ENCODE results near the gene SEMA4F.
A peak's percentile ranks its signal among the peaks of the same experiment; 100 is the strongest.

The SEMA4F gene

DNA sequence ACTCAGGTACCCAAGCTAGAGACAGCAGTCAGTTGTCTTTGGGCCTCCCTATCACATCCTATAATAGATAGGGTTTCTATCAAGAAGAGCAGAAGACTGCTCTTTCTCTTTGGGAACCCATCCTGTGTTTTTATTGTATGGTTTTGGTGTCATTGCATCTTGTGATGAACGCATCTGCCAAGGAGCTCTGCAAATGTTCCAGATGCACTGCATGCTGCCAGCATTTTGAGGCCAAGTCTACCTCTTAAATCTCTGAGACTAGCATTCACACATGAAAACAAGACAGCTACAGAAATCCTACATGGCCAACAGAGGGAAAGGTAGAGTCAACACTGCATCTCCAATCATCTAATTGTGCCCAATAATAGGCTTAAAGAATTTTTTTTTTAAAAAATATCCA, 14.0 kb downstream of the SEMA4F start:
- no peak for DNase-seq (ENCODE audit: low spot score)

DNA sequence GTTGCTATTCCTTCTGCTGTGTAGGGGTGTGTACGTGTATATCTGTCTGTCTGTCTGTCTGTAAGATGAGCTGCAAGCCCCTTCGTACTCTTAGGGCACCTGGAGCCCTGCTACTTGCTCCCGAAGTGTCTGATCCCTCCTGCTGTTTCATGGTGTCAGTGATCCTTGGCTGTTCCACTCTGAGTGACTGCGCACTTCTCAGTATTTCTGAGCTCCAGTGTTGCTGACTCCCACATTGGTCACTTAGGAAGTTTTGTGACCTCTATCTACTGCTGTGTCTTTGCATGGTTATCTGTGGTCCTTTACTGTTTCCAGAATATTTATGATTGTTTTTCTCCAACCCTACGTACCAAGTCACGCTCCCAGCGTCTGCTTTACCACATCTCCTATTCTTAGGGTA, 16.2 kb downstream of the SEMA4F start:
- DNase-seq (ENCODE audit: low spot score): no peak

- no peak for DNase-seq (ENCODE audit: low spot score)
These were observed 17.4 kb downstream of the SEMA4F start for GRCh38 chr2:74671479-74671878.

GRCh38 chr2:74673826-74674528, 19.9 kb downstream of the SEMA4F start:
- DNase-seq (ENCODE audit: low spot score): no peak

DNA sequence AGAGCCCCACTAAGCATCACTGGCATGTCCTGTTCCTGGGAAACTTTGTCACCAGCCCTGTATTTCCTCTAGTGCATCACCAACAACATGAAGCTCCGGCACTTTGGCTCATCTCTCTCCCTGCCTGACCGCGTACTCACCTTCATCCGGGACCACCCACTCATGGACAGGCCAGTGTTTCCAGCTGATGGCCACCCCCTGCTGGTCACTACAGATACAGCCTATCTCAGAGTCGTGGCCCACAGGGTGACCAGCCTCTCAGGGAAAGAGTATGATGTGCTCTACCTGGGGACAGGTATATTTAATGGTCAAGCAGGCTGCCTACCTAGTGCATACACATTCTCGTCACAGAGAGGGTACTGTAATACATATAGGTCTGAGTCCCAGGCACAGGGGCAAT, 21.0 kb downstream of the SEMA4F start:
- no peak for DNase-seq (ENCODE audit: low spot score)

DNA sequence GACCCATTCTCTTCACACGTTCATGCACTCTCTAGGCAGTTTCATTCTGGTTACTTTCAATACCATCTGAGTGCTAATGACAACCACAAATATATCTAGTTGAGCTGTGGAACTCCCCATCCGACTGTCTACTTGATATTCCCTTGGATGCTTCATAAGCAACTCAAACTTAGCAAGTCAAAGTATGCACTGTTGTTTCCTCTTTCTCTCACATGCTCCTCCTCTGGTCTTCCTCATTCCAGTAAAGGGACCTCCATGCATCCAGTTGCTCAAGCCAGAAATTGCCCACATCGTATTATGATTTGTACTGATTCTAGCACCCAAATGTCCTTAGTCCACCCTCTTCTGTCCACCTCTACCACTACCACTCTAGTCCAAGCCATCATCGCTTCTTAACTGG, 22.3 kb downstream of the SEMA4F start:
- no peak for DNase-seq (ENCODE audit: low spot score)

- no peak for DNase-seq (ENCODE audit: low spot score)
These were observed 25.6 kb downstream of the SEMA4F start for GRCh38 chr2:74679615-74680014.

GRCh38 chr2:74682501-74682900, 28.5 kb downstream of the SEMA4F start:
- DNase-seq (ENCODE audit: low spot score): no peak

DNA sequence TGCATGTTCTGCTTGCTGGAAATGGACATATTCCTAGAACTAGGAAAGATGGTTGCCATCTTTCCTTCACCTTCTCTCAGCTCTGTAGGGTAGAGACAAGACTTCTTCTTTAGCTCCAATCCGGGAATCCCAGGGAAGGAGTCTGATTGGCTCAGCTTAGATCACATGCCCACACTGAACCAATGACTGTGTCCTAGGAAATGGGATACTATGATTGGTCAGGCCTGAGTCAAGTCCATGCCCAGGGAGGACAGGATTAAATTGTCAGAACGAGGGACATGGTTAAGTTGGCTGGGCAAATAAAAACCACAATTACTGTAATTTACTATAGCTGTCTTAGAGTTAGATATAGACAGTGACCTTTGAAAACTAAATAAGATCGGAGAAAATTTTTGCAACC, 31.4 kb downstream of the SEMA4F start:
- DNase-seq (ENCODE audit: low spot score): no peak

DNA sequence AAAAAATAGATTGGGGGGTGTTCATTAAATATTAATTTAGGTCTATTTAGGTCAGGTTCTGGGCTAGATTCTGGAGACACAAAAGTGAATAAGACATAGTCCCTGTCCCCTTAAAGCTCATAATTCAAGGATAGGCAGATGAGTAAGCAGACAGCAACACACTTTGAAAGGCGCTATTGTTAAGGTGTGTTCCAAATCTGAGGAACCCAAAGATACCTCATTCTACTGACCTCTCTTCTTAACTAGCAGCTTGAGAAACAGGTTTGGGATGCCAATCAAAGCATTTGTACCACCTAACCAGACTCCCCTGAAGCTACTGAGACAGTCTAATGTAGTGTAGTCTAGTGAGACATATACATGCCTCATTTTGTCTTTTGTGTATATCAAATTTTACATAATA, 34.8 kb downstream of the SEMA4F start:
- DNase-seq (ENCODE audit: low spot score): no peak

GRCh38 chr2:74689671-74690070, 35.6 kb downstream of the SEMA4F start:
- no peak for DNase-seq (ENCODE audit: low spot score)

- DNase-seq (ENCODE audit: low spot score): peak; percentile 12
These were observed 36.5 kb downstream of the SEMA4F start for GRCh38 chr2:74690571-74690970.

- no peak for DNase-seq (ENCODE audit: low spot score)
These were observed 37.9 kb downstream of the SEMA4F start for GRCh38 chr2:74691929-74692328.

- no peak for DNase-seq (ENCODE audit: low spot score)
These were observed 39.2 kb downstream of the SEMA4F start for GRCh38 chr2:74693213-74693612.

DNA sequence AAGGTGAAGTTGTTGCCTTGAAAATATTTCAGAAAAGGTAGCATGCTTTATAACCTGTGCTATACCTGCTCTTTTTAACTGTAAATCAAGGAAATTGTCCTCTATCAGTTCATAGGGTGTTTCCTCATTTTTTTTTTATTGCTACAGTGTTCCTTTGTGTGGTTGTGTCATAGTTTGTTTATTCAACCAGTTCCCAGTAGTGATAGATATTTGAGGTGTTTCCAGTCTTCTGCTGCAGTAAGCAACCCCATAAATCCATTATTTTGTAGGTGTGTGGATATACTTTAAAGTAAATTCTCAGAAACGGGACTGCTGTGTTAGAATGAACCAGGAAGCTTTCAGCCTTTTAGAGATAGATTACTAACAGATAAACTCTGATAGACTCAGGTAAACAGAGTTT, 39.6 kb downstream of the SEMA4F start:
- no peak for DNase-seq (ENCODE audit: low spot score)

DNA sequence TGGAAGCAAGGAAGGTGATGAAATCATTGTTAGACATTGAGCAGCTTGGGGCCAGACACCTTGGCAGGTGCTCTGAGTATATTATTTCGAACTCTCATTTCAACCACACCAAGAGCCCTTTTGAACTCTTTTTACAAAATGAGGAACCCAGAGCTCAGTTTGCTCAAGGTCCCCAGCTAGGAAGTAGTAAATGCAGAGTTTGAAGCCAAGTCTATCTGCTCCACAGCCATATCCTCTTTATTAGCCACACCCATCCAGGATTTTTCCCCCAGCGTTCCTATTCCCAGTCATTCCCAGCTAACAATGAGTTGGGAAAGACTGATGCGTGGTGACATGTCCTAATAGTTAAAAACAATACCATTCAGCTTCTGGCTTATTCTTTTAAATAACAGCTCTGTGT, 40.2 kb downstream of the SEMA4F start:
- DNase-seq (ENCODE audit: low spot score): no peak

DNA sequence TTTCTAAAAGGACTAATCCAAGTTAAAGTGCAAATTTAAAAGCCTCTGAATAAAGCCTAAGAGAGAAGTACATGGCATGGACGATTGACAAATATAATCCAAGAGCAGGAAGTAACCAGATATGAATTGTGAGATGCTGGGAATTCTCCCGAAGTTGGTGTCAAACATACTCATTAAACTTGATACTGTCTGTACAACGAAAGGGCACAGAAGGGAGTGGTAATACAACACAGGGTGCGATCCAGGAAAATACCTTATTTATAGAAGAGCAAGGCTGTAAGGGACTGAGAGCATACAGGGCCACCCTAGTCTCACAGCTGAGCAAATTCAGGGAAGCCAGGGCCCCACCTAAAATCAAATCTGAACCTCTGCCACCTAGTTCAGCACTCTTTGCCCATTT, 41.6 kb downstream of the SEMA4F start:
- no peak for DNase-seq (ENCODE audit: low spot score)

- DNase-seq (ENCODE audit: low spot score): no peak
These were observed 42.8 kb downstream of the SEMA4F start for GRCh38 chr2:74696829-74697228.

DNA sequence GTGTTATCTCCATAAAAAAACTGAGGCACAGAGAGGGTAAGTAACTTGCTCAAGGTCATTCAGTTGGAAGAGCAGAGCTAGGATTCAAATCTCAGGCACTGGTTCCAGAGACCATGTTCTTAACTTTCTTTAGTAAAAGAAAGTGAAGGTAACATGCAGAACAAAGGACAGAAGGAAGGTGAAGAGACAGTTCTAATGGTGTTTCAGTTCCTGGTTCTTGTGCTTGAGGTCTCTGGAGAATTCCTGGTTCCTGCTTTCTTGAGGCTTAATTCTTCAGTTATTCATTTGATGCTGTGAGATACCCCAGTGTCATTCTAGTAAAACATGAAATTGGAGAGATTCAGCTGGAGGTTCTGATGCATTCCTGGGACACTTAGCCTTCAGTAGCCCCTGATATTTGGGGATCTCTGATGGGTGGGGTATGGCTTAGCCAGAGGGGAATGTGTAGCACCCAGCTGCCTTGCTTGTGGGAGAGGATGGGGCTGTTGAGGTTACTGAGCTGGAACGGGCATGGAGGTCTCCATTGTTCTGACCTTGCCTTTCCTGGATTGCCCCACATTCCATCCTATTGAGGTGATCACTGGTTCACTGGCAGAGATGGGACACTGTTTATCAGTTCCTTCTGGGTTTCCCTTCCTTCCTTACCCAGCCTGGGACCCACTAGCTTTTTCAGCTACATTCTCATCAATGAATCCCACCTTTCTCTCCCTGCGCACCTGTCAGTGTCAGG, 46.8 kb downstream of the SEMA4F start:
- DNase-seq (ENCODE audit: low spot score): no peak

DNA sequence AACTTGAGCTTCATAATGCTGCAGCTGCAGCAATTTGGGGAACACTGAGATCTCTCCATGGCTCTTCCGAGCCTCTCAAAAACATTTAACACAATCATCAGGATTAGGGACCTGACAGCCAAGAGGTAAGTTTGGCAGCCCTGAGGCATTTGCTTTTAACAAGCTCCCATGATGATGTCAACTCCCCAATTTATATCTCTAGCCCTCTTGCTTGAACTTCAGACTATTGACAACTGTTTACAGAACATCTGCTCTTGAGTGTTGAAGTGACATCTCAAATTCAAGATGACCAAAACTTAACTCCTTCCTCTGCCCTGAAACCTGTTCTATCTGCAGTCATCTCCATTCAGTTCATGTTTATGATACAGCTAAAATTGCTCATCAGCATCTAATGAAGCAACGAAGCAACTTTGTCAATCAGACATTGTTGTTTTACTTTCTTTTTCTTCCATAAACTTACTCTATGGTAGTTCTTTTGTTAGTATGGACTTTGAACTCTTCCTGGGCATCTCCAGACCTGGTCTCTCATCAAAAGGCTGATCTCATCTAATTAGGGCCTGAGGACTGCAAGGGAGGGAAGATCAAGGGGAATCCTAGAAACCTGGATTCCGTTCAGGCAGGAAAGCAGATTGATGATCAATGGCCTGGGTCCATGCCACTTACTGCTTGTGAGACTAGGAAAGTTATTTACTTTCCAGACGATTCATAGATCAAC, 48.1 kb downstream of the SEMA4F start:
- no peak for DNase-seq (ENCODE audit: low spot score)

- DNase-seq (ENCODE audit: low spot score): no peak
These were observed 49.3 kb downstream of the SEMA4F start for GRCh38 chr2:74703373-74703772.

DNA sequence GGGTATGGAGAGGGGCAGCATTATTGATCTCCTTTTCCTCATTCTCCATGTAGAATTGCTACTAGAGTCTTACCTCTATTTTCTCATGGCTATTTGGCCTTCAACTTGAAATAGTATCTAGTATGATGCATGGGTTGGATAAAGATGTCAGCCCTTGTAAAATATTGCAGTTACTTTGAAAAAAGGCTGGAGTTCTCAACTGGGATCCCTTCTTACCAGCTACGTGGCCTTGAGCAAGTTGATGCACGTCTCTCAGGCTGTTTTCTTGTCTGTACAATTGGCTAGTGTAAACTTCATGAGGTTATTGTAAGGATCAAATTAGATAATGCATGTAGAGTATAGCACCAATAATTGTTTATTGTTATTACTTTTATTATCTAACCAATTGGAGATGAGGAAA, 50.2 kb downstream of the SEMA4F start:
- DNase-seq (ENCODE audit: low spot score): no peak

DNA sequence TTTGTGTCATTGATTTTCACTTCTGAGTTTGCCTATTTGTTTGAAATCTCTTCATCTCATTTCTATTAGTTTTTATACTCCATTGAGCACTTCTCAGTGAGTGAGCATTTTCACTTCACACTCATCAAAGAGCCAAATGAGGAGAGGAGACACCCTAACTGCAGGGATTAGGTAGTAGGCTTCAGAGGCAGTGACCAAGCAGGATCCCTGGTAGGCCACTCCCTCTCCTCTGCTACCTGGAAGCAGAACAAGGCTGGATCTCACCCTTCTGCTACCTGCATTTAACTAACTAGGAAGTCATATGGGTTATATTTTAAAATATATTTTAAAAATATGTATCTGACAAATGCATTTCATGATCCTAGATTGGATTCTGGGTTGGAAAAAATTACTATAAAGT, 52.7 kb downstream of the SEMA4F start:
- DNase-seq (ENCODE audit: low spot score): no peak

Data from hematopoietic multipotent progenitor cell treated with erythropoietin and hydrocortisone succinate and interleukin-3 and kit ligand, for 15 days (in vitro differentiated cells).